Measurements from ENCODE around the gene FAM118B.

DNA sequence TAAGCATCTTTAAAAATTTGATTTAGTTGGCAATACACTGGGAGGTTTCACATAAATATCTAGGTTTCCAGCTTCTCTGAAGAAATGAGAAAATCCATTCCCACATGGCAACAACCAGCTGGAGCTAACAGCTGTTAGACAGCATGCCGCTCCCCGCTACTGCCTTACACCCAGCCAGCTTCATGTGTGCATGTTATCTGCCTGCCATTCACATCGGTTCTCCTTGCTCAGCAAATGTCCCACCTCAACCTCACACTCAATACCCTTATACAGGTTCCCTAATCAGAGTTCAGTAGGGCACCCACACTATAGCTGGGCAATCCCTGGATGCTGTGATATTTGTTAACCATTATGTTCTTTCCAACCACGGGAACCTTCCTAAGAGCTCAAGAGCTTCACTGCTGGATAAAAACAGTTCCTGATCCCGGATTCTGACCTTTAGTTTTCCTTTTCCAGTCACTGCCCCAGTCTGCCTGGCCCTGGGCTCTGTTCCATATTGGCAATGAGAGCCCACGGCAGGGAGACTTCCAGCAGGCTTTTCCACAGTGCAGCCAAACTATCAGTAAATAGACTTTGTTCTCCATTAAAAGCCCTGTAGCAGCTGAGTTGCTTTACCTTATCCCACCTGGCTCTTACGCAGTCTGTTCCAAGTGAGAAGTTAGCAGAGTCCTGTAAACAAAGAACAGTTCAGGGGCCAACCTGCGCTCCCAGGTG lies 8.8 kb upstream of the FAM118B start:
- TF ChIP-seq, protein P1, sequence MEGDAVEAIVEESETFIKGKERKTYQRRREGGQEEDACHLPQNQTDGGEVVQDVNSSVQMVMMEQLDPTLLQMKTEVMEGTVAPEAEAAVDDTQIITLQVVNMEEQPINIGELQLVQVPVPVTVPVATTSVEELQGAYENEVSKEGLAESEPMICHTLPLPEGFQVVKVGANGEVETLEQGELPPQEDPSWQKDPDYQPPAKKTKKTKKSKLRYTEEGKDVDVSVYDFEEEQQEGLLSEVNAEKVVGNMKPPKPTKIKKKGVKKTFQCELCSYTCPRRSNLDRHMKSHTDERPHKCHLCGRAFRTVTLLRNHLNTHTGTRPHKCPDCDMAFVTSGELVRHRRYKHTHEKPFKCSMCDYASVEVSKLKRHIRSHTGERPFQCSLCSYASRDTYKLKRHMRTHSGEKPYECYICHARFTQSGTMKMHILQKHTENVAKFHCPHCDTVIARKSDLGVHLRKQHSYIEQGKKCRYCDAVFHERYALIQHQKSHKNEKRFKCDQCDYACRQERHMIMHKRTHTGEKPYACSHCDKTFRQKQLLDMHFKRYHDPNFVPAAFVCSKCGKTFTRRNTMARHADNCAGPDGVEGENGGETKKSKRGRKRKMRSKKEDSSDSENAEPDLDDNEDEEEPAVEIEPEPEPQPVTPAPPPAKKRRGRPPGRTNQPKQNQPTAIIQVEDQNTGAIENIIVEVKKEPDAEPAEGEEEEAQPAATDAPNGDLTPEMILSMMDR (IDR thresholded peaks at IDR 0.05; ENCODE audit: low read depth, low read length), result no peak
- TF ChIP-seq POLR2A (IDR thresholded peaks at IDR 0.05; ENCODE audit: extremely low read depth, insufficient read length) (no peak), MYC (IDR thresholded peaks at IDR 0.05; ENCODE audit: low read depth, low read length) (no peak)
- TF ChIP-seq, protein P2, sequence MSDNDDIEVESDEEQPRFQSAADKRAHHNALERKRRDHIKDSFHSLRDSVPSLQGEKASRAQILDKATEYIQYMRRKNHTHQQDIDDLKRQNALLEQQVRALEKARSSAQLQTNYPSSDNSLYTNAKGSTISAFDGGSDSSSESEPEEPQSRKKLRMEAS (IDR thresholded peaks at IDR 0.05; ENCODE audit: low read depth, low read length), result no peak
